ENCODE data around the gene CAPN12.

The CAPN12 gene

DNA sequence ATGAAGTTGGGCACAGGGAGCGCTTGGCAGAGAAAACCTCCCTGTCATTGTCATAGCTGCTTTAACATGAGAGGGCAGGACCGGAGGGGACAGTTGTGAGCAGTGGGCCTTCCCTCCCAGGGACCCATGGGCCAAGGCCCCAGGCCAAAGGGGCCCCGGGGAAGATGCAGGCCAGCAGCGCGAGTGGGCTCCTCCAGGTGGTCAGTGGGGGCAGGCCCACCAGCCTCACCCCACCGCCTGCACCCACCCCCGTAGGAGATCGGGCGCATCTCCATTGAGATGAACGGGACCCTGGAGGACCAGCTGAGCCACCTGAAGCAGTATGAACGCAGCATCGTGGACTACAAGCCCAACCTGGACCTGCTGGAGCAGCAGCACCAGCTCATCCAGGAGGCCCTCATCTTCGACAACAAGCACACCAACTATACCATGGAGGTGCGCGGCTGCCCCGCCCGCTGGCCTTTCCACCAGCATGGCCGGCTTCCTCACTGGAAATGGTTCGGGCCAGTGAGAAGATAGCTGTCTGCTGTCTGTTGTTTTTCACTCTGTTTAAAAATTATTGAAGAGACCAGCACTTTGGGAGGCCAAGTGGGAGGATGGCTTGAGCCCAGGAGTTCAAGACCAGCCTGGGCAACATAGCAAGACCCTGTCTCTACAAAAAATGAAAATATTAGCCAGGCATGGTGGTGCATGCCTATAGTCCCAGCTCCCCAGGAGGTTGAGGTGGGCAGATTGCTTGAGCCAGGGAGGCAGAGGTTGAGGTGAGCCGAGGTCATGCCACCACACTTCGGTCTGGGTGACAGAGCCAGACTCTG, 18.6 kb downstream of the CAPN12 start:
- no peak for DNase-seq

DNA sequence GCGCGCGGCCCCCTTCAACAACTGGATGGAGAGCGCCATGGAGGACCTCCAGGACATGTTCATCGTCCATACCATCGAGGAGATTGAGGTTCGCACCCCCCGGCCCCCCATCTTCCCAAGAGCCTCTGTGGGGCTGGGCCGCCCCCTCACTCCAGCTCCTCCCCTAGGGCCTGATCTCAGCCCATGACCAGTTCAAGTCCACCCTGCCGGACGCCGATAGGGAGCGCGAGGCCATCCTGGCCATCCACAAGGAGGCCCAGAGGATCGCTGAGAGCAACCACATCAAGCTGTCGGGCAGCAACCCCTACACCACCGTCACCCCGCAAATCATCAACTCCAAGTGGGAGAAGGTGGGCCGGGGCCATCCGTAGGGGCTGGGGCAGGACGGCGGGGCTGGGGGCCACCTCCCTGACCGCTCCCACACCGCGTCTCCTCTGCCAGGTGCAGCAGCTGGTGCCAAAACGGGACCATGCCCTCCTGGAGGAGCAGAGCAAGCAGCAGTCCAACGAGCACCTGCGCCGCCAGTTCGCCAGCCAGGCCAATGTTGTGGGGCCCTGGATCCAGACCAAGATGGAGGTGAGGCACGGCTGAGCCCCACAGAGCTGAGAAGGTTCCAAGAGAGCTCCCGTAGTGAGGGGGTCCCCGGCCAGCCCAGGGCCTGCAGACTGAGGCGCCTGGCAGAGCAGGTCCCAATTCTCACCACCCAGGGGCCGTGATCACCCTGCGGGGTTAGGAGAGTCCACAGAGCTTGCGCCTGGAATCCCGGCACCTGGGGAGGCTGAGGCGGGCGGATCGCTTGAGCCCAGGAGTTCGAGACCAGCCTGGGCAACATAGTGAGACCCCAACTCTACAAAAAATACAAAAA, 20.1 kb downstream of the CAPN12 start:
- DNase-seq = no peak

DNA sequence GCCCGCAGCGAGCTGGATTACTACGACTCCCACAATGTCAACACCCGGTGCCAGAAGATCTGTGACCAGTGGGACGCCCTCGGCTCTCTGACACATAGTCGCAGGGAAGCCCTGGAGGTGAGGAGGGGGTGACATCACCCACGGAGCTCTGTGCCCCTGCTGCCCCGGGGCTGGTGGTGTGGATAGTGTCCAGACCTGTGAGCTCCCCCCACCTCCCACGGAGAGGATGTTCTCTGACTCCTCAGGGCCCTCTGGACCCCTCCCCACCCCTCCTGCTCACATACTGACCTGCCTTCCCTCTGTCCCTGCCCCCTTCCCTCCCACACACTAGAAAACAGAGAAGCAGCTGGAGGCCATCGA, 20.7 kb downstream of the CAPN12 start:
- DNase-seq = no peak

DNA sequence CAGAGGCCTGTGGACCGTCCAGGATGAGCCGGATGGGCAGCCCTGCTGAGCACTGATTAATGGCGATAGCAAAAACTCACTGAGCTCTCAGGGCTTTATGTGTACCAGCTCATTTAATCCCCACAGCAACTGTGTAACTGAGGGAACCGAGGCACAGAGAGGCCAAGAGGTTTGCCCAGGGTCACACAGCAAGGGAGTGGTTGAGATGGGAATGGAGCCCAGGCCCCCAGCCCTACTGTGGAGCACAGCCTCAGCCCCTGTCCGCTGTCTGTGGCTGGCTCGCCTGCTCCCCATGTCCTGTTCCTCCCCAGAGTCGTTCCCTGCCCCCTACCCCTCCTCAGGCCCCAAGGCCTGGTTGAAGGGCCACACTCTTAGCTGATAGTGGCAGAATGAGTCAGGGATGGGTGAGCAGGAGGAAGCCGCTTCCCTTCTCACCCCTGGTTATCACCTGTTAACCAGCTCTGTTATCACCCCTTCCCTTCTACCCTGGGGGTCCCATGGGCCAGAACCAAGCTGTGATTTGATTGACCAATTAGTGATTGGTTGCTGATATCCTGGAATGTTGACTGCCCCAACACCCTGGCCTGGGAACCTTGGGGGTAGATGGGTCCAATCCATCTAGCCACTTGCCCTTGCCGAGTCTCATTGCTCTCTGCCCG, 21.2 kb downstream of the CAPN12 start:
- DNase-seq = no peak

DNA sequence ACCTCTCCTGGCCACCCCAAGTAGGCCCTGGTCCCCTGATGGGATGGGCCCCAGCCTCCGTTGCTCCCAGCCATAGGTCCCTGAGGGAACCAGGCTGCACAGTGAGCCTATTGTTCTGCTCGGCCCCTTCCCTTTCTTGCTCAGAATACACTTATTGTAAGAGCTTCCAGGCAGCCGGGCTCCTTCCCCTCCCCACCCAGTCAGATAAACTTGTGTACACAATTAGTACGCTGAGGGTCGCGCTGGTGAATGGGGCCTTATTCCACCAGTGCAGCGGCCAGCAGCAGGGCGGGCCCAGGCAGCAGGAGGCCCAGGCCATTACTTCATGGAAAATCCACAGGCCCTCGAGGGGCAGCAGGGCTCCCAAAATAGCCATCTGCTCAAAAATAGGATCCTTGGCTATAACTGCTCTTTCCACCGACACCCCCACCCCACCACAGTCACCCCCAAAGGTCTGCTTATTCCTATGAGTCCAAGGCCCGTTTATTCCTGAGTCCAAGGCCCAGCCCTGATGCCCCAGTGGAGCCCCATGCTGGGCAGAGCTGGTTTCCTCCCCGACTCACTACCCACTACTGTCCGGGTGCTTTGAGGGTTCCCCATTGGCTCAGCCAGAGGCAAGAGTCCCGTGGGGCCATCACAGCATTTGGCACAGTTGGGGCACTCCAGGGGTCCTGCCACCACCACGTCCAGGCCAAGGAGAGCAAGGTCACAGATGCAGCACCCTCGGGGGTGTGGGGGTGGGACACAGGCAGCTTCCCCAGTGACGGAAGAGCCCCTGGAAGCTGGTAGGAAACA, 22.1 kb downstream of the CAPN12 start:
- DNase-seq = no peak

DNA sequence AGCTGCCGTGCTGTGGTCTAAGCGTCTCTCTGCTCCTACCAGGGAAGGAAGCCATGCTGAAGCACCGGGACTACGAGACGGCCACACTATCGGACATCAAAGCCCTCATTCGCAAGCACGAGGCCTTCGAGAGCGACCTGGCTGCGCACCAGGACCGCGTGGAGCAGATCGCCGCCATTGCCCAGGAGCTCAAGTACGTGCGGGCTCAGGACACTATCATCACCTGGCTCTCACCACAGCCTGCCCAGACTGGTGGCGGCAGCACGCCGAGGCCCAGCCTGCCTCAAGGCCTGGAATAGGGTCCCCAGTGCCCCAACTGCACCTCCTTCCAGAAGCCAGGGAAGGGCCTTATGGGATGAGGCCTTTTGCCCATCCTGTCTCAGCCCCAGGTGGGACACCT, 22.8 kb downstream of the CAPN12 start:
- no peak for DNase-seq

DNA sequence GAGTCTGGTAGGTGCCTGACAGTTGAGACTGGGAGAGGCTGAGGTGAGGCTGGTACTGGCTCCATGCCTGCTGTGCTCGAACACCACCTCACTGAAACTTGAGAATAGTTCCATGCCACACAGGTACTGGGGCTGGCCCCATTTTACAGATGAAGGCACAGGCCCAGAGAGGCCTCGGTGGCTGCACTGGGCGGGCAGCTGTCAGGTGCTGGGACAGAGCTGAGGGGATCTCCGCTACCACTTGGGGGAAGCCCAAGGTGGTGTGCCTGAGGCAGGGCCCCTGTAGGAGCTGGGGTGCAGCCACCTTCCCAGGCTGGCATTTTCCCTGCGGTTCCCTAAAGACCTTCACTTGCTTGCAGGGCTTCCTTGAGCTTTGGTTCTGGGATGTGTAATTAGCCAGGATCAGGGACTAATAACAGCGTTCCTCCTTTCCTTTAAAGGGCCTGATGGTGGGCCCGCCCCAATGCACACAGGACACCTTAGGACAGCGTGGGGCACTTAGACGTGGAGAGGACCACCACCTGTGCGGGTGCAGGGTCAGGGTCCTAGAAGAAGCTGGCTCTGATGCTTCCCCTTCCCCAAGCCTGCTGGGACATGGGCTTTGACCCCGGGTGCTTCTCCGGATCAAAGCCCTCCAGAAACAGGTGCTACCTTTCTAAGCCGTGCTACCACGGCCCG, 23.6 kb downstream of the CAPN12 start:
- no peak for DNase-seq

DNA sequence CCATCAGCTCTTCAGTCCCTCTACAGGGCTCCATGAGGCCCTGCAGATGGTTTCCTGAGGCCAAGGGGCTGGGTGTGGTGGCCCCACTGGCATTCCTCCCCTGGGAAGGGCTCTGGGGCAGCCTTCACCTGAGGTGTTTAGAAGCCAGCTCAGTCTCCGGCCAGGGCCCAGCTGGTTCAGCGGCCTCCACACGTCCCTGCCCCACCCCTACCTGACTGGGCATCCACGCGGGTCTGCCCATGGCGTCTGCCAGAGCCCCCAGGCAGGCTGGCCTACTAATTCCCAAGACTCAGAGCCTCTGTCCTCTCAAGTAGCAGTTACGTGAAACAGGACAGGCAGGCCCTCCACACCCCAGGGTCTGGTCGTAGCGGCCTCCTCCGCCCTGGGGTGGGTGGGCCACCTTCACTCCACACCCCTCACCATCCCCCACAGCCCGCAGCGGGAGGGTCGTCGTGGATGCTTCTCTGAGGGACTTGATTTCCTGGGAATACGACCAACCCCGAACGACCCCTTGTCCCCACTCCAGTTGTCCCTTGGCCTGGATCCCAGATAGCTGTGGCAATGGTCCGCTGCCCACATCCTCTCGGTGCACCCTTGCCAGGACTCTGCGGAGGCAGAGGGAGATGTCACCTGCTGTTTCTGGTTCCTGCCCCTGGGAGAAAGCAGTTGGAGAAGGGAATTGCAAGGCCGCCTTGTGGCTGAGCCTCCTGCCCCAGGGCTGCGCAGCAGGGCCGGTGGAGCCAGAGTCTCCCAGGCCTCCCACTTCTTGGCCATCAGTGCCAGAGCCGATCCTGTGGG, 24.3 kb downstream of the CAPN12 start:
- no peak for DNase-seq

DNA sequence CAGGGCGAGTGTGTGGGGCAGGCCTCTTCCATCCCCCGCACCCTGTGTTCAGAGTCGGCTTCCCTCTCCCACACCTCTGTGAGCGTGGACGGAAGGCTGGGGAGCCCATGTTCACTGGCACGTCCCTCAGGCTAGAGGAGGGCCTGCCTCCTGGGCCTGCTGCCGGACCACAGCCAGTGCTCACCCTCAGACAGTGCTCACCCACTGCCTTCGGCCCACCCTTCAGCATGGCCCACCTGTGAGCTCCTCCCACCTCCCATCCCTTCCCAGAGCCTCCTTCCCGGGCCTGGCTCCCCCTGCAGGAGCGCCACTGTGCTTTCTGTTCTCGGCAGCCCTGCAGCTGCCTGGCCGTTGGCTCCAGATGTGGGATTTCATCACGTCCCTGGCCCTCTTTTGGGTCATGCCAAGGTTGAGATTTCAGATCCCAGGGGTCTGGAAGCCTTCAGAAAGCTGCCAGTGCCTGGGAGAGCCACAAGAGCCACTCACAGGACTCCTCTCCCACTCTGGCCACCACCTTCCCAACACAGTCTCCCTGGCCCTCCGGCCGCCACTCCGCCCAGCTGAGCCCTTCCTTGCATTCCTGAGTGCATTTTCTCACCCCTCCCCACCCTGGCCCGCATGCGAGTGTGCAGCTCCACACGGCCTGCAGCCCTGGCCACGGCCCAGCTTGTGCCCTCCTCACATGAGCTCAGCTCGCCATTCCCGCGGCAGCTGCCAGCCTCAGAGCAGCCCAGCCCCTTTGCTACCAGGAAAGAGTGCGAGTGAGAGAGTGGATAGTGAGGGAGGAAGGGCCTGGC, 25.3 kb downstream of the CAPN12 start:
- no peak for DNase-seq

DNA sequence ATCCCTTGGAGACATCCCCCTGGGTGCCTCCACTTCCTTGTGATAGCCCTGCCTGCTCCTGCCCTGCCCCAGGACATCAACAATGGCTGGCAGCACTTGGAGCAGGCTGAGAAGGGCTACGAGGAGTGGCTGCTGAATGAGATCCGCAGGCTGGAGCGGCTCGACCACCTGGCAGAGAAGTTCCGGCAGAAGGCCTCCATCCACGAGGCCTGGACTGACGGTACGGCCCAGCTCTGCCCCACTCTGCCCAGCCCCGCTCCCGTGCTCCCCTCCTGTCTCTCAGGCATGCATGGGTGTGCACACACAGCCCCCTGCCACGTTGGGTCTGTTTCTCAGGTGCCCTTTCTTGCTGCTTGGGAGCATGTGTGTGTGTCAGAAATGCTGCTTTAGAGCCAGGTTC, 26.4 kb downstream of the CAPN12 start:
- no peak for DNase-seq

DNA sequence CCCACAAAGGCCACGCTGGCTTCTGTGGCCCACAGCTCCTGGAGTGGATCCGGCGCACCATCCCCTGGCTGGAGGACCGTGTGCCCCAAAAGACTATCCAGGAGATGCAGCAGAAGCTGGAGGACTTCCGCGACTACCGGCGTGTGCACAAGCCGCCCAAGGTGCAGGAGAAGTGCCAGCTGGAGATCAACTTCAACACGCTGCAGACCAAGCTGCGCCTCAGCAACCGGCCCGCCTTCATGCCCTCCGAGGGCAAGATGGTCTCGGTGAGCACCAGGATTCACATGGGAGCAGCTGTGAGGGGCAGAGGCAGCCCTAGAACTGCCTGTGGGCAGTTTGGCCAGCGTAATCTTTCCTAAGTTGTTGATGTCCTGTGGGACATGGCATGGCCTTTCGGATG, 27.2 kb downstream of the CAPN12 start:
- no peak for DNase-seq

DNA sequence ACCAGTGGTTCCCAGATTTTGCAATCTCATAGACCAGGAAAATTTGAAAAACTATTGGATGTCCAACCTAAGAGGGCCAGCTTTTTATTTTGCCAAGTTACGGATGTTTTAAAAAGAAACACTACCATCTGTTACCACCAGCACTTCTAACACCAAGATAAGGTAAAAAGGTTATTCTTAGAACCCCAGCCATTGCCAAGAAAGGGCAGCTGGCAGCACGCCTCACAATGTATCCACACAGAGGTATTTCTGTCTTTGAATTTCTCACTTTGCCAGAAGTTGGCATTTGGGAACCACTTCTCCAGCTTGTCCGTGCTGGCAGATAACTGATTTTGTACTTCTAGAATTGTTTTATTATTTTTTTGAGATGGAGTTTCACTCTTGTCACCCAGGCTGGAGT, 28.7 kb downstream of the CAPN12 start:
- no peak for DNase-seq

DNA sequence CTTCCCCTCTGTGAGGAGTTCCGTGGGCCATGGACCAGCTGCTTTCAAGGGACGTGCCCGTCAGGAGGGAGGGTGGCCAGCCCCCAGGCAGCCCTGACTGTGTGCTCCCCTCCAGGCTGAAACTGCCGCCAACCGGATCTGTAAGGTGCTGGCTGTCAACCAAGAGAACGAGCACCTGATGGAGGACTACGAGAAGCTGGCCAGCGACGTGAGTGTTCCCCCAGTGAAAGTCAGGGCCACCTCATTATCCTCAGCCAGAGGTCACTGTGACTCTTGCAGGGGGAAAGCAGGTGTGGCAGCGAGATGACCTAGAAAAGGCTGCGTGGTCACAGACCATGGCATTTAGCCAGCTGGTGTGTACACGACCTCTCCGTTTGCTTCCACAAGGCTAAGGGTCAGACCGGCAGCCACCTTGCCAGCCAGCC, 29.9 kb downstream of the CAPN12 start:
- DNase-seq = no peak

DNA sequence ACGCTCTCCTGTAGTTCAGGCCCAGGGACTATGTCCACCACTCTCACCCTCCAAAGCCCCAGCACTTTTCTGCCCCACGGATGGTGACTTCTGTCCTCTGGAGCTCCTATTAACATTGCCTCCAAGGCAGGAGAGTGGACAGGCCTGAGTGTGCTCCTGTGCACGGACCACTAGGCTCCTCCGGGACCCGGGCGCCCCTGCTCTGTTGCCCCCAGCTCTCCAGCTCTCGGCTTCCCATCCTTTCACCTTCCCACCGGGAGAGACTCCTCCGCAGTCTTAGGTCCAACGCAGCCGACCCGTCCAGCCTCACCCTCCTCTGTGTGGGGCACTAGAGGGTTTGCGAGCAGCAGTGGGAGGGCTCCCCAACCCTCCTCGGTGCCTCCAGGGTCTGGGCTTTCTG, 30.4 kb downstream of the CAPN12 start:
- DNase-seq = no peak

DNA sequence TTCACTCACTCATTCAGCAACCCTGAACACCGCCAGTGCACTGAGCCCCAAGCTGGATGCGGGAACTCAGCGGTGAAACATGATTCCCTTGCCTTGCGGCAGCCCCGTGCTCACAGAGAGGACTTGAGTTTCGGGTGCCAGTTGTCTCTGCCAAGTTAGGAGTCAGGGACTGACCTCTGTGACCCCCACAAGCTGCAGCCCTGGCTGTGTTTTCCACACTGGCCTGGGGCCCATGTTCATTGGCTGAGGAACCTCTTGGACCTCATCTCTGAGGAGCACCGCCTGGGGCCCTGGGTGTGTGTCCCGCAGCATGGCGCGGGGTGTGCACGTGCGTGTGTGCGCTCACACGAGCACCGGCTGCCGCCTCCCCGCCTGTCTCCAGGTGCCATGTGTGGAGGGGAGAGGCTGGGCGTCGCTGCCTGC, 31.0 kb downstream of the CAPN12 start:
- DNase-seq = no peak

DNA sequence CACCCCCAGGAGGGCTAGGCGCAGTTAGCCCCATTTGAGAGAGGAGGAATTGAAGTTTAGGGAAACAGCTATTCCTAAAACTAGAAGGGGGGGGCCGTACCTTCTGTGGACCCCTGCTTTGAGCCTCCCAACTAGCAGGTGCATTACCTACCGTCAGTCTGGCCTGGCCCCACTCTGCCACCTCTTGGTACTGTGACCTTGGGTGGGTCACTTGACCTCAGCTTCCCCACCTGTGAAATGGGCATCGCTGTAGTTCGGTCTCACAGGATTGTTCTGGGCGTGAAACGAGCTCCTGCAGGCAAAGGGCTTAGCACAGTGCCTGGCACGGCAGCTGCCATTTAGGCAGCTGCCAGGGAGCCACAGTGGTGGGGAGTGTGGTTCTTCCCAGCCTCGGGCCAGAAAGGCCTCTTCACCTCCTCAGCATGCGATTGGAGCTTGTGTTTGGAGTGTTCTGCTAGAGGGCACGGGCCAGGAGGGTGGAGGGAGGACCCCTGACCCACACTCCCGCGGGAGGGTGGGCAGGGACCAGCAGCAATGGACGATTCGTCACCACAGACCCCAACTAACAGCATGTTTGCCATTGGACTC, 32.0 kb downstream of the CAPN12 start:
- no peak for DNase-seq

DNA sequence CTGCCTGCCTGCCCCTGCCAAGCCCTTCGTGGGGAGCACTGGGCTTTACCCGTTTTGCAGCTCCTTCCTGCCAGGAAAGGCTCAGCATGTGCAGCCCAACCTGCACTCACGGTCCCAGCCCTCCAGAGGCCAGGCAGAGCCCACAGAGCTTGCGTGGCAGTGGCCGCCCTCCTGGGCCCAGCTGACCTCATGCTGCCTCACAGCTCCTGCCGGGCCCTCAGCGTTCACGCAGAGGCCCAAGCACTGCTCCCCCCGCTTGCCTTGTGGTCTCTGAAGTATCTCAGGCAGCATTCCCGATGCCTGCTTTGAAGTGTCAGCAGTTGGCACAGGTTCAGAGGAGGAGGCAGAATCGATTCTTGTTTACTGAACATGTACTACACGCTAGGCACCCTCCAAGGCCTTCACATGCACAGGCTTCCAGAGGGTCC, 32.5 kb downstream of the CAPN12 start:
- no peak for DNase-seq

DNA sequence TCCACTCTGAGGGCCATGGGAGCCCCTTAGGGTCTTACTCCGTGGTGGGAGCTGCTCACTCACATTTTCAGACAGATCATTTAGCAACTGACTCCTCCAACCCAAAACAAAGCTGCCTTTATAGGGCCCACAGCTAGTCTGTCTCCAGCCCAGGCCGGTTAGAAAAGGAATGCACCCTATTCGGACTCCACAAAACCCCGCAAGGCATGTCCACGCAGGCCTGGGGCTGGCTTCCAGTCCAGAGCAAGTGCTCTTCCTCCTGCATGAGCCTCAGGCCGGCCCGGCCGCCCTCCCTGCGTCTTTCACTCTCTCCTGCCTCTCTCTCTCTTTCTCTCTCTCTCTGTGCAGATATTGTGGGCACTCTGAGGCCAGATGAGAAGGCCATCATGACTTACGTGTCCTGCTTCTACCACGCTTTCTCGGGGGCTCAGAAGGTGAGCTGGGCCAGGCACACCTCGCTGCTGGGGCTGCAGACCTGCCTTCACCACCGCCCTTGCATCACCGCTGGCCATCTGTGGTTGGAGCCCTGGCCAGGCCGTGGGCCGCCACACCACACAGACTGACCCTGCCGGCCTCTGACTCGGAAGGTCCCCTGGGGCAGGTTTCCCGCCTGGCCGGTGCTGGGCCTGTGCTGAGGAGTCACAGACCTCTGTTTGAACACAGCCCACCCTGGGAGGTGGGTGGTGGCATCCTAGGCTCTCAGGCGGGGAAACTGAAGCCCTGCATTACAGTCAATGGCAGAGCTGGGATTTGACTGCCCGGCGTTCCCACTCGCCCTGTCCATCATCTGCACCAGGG, 33.1 kb downstream of the CAPN12 start:
- DNase-seq = no peak

DNA sequence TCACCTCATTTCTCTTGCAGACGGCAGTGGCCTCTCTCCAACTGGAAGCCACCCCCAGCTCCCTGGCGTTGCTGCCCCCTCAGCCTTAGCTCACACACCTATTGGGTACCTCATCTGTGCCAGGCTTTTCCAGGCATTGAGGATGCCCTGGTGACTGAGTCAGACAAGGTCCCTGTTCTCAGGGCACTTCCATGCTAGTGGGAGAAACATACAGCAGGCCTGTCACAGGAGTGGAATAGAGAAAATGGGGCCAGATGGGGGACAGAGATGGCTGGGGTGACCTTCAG, 33.9 kb downstream of the CAPN12 start:
- DNase-seq = no peak

Data from right kidney (tissue), 1 donor.